ENCODE measurements around the gene TSHZ1. TPM values are rescaled to one million over a fixed set of nuclear protein-coding genes. Genes with fewer than 3 reads are reported as not detected.

The TSHZ1 gene
- total RNA-seq, 1 donor: 13.4 TPM

DNA sequence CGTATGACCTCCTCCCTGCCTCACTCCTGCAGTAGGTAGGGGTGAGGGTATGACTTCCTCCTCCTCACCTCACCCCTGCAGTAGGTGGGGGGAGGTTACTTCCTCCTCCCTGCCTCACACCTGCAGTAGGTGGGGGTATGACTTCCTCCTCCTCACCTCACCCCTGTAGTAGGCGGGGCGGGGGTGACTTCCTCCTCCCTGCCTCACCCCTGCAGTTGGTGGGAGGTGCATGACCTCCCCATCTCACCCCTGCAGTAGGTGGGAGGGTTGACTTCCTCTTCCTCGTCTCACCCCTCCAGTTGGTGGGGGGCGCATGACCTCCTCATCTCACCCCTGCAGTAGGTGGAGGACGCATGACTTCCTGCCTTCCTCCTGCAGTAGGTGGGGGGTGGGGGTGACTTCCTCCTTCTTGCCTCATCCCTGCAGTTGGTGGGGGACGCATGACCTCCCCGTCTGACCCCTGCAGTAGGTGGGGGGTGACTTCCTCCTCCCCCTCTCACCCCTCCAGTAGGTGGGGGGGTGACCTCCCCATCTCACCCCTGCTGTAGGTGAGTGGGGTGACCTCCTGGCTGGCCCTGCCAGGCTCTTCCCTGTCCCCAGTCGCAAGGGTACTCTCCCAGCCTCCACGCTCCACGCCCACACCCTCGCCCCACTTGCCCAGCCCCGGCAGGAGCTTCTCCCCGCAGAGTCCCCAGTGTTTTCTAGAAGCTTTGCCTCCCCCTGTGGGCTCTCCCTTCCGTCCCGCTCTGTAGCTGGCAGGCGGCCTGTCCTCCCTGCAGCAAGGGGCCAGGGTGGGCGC lies 39.3 kb downstream of the TSHZ1 start:
- no peak overlapping the region for H3K4me3 ChIP-seq (ENCODE audit: low read depth, low read length)
- DNase-seq (ENCODE audit: low read depth): no peak
- TF ChIP-seq, protein P1, sequence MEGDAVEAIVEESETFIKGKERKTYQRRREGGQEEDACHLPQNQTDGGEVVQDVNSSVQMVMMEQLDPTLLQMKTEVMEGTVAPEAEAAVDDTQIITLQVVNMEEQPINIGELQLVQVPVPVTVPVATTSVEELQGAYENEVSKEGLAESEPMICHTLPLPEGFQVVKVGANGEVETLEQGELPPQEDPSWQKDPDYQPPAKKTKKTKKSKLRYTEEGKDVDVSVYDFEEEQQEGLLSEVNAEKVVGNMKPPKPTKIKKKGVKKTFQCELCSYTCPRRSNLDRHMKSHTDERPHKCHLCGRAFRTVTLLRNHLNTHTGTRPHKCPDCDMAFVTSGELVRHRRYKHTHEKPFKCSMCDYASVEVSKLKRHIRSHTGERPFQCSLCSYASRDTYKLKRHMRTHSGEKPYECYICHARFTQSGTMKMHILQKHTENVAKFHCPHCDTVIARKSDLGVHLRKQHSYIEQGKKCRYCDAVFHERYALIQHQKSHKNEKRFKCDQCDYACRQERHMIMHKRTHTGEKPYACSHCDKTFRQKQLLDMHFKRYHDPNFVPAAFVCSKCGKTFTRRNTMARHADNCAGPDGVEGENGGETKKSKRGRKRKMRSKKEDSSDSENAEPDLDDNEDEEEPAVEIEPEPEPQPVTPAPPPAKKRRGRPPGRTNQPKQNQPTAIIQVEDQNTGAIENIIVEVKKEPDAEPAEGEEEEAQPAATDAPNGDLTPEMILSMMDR (IDR thresholded peaks at IDR 0.05; ENCODE audit: insufficient read depth, low read depth, low read length): no peak

- TF ChIP-seq, protein P1 (IDR thresholded peaks at IDR 0.05; ENCODE audit: insufficient read depth, low read depth, low read length): no peak
- H3K4me3 ChIP-seq (ENCODE audit: low read depth, low read length): no peak overlapping the region
- DNase-seq (ENCODE audit: low read depth): no peak
These were observed 39.8 kb downstream of the TSHZ1 start for GRCh38 chr18:75250471-75250821.

GRCh38 chr18:75251466-75251865 lies 40.9 kb downstream of the TSHZ1 start:
- H3K4me3 ChIP-seq (ENCODE audit: low read depth, low read length): no peak overlapping the region
- TF ChIP-seq, protein P1 (IDR thresholded peaks at IDR 0.05; ENCODE audit: insufficient read depth, low read depth, low read length): no peak
- no peak for DNase-seq (ENCODE audit: low read depth)

GRCh38 chr18:75252136-75252535 lies 41.5 kb downstream of the TSHZ1 start:
- H3K4me3 ChIP-seq (ENCODE audit: low read depth, low read length): no peak overlapping the region
- no peak for DNase-seq (ENCODE audit: low read depth)
- TF ChIP-seq, protein P1 (IDR thresholded peaks at IDR 0.05; ENCODE audit: insufficient read depth, low read depth, low read length): no peak

GRCh38 chr18:75253043-75253442 lies 42.4 kb downstream of the TSHZ1 start:
- no peak for DNase-seq (ENCODE audit: low read depth)
- TF ChIP-seq, protein P1 (IDR thresholded peaks at IDR 0.05; ENCODE audit: insufficient read depth, low read depth, low read length): no peak
- H3K4me3 ChIP-seq (ENCODE audit: low read depth, low read length): no peak overlapping the region

DNA sequence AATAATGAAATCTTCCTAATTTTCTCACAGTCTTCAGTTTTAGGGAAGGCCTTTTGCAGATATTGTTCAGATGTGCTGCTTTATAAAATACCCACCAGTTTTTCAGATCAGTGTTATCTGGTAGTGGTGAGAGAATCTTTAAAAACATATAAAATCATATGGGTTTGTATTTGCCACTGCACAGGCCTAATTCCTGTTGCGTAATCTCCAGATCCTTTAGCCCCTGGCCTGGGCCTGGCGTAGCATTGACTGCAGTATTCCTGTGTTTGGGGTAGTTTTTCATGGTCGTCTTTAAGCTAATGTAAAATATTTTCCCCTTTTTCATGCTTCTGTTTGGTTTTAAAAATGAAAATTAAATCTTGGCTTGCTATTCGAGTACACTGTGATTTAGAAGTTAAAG lies 43.2 kb downstream of the TSHZ1 start:
- TF ChIP-seq, protein P1 (IDR thresholded peaks at IDR 0.05; ENCODE audit: insufficient read depth, low read depth, low read length): no peak
- H3K4me3 ChIP-seq (ENCODE audit: low read depth, low read length): no peak overlapping the region
- DNase-seq (ENCODE audit: low read depth): peak; percentile 83

DNA sequence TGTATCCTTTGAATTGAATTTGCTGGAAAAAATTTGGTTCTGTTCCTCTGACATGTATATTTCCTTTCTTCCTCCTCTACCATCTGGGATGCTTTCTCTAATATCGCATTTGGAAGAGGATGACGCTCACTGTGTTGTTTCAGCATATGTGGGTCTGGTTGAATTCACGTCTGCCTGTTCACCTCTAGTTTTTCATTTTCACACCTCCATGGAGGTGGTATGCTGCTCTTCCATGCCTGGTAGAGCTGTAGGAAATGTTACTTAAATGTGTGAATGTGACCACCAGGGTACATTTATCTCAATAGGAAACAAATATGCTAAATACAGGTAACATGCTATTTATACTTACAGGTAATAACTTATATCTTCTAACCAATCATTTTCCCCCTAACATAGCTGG lies 44.5 kb downstream of the TSHZ1 start:
- no peak for DNase-seq (ENCODE audit: low read depth)
- H3K4me3 ChIP-seq (ENCODE audit: low read depth, low read length): no peak overlapping the region
- TF ChIP-seq, protein P1 (IDR thresholded peaks at IDR 0.05; ENCODE audit: insufficient read depth, low read depth, low read length): no peak

Measured in fibroblast of villous mesenchyme (primary cell).